MCF 10A (cell line): ENCODE measurements around the gene SPOCK1. TPM values are rescaled to one million over a fixed set of nuclear protein-coding genes. Genes with fewer than 3 reads are reported as not detected.

Experiments used
- BruUV-seq: library from RNA; stranded (reverse); fragments of 400-500 nt; replicated peaks from 2 replicates; lab custom pipeline; 2021; lab: Mats Ljungman, UMichigan
- CTCF ChIA-PET: fragments of 300-600 bp; sonication (Branson Sonifier 250); formaldehyde crosslinking; extraction: SDS; loops from one replicate; lab custom pipeline; 2021; ENCODE audit warnings: antibody characterized with exemption, inconsistent platforms; lab: Yijun Ruan, JAX
- POLR2A ChIA-PET: fragments of 300-600, 350-650 bp; sonication (Branson Sonifier 250); formaldehyde crosslinking; extraction: SDS; loops from one replicate; lab custom pipeline; 2020; ENCODE audit warnings: antibody characterized with exemption, inconsistent platforms; lab: Yijun Ruan, JAX
- DNase-seq: peaks from one replicate; pipeline ENCODE4 v3.0.0-alpha.2; 2018; ENCODE audit not compliant: unreplicated experiment
- H3K27ac Mint-ChIP-seq: one replicate; pipeline ENCODE4 v1.8.0; 2022; ENCODE audit warnings: mild to moderate bottlenecking, low read depth, mixed read lengths; ENCODE audit not compliant: unreplicated experiment
- H3K27me3 Mint-ChIP-seq: one replicate; pipeline ENCODE4 v1.8.0; 2022; ENCODE audit warnings: mixed read lengths; ENCODE audit not compliant: insufficient read depth, unreplicated experiment
- H3K36me3 Mint-ChIP-seq: one replicate; pipeline ENCODE4 v1.8.0; 2022; ENCODE audit warnings: mild to moderate bottlenecking, moderate library complexity, mixed read lengths; ENCODE audit not compliant: insufficient read depth, unreplicated experiment
- H3K4me1 Mint-ChIP-seq: one replicate; pipeline ENCODE4 v1.8.0; 2022; ENCODE audit warnings: mixed read lengths; ENCODE audit not compliant: insufficient read depth, unreplicated experiment
- H3K4me3 Mint-ChIP-seq: one replicate; pipeline ENCODE4 v1.8.0; 2022; ENCODE audit warnings: mild to moderate bottlenecking, moderate library complexity, mixed read lengths; ENCODE audit not compliant: unreplicated experiment
- H3K9me3 Mint-ChIP-seq: one replicate; pipeline ENCODE4 v1.8.0; 2022; ENCODE audit warnings: mixed read lengths; ENCODE audit not compliant: unreplicated experiment
- intact Hi-C: fragments of 100-400 bp; cut with micrococcal nuclease; formaldehyde crosslinking; loops from 2 replicates; pipeline ENCODE4 v1.14.1; 2022
- total RNA-seq: library from RNA; stranded (reverse); gene quantifications from 2 replicates; pipeline ENCODE4 v1.2.3, GENCODE V29; 2022
- TF ChIP-seq, protein P1 (sequence below): fragments of 200-600 bp; IDR thresholded peaks from one replicate; pipeline ENCODE4 v1.8.0; 2022; ENCODE audit warnings: antibody characterized with exemption, mild to moderate bottlenecking; ENCODE audit not compliant: unreplicated experiment

The SPOCK1 gene
- total RNA-seq, 1 experiment from 2014 or later, result 34.3 TPM

DNA sequence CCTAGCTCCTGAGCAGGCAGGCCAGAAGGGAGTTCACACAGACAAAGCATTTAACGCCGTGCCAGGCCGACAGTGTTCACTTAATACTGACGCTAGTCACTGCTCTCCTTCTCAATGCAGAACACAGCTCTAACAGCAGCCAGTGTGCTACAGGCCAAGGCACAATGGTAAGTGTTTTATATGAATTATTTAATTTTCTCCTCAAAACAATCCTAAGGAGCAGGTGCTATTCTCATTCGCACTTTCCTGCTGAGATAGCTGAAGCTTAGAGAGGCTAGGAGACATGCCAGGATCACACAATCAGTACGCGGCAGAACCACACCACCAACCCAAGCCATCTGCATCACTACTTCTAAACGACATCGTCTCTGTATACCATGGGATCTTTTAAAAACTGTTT, 170.7 kb downstream of the SPOCK1 start:
- no peaks in the 10 kb centered on the region for H3K27me3 Mint-ChIP-seq
- CTCF ChIA-PET, result interaction anchor here (0.6 to 7.2 kb wide), 3 partner anchors 10 to 1006 kb away, joined by 3 to 74 read pairs (median 41); no protein-coding TSS in a partner anchor

DNA sequence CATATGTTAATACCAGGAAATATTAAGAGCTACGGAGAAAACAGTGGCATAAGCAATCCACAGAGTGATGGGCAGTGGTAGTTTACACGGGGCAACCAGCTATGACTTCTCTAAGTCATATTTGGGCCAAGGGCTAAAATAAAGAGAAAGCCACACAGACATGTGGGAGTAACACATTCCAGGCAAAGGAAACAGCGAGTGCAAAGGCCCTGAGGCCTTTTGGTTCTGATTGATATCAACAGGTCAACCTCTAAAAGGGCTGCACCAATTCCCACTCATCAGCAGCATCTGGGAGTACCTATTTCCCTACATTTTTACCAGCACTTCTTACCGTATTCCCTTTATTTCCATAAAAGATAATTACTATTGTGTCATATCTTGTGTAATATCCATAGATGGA, 173.4 kb downstream of the SPOCK1 start:
- no peaks in the 10 kb centered on the region for H3K27me3 Mint-ChIP-seq
- intact Hi-C loops, result no loop called here
- no peak for DNase-seq

More for the DNA sequence above, 170.7 kb downstream of the SPOCK1 start:
- no peaks in the 10 kb centered on the region for H3K36me3 Mint-ChIP-seq
- BruUV-seq, result no TSS peak
- no peaks in the 10 kb centered on the region for H3K4me1 Mint-ChIP-seq
- POLR2A ChIA-PET, result no interaction called here
- no peak overlapping the region for H3K27ac Mint-ChIP-seq
- intact Hi-C loops, result no loop called here
- H3K4me3 Mint-ChIP-seq, result no peak overlapping the region
- DNase-seq, result no peak
- TF ChIP-seq, protein P1, sequence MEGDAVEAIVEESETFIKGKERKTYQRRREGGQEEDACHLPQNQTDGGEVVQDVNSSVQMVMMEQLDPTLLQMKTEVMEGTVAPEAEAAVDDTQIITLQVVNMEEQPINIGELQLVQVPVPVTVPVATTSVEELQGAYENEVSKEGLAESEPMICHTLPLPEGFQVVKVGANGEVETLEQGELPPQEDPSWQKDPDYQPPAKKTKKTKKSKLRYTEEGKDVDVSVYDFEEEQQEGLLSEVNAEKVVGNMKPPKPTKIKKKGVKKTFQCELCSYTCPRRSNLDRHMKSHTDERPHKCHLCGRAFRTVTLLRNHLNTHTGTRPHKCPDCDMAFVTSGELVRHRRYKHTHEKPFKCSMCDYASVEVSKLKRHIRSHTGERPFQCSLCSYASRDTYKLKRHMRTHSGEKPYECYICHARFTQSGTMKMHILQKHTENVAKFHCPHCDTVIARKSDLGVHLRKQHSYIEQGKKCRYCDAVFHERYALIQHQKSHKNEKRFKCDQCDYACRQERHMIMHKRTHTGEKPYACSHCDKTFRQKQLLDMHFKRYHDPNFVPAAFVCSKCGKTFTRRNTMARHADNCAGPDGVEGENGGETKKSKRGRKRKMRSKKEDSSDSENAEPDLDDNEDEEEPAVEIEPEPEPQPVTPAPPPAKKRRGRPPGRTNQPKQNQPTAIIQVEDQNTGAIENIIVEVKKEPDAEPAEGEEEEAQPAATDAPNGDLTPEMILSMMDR, result no peak
- H3K9me3 Mint-ChIP-seq, result no peaks in the 10 kb centered on the region

DNA sequence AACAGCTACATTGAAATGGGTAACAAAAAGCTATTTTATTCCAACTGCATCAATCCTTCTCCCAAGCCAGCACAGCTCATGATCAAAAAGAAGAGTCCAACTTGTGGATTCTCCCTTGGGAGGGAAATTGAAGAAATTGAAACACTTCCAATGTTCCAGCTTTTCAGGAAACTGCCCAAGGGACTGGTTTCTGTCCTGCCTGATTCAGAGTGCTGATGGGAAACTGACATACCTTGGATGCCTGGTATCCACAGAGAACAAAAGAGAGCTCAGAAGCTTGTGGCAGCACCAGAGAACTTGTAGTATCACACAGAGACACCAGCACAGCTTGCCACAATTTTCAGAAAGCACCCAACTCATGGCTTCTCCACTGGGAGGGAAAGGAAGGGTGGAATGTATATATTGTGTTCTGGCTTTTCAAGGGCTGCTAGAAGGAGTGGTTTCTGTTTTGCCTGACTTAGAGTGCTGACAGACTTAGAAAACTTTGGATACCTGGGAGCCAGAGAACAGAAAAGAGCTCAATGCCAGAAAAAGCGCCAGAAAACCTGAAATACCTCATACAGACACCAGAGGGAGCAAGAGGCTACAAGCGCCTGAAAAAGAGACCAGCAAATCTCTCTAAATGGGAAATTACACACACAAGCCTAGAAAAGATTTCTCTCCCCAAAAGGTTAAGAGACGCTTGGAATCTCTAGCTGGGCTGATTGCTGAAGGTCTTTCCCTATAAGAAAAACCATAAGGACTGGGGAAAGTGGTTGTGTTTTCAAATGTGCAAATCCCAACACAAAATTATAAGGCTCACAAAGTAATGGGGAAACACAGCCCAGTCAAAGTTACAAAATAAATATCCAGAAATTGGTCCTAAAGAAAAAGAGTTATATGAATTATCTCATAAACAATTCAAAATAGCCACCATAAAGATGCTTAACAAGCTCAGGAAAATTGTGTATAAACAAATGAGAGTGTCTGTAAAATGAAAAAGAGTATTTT, 178.8 kb downstream of the SPOCK1 start:
- Mint-ChIP-seq H3K27ac (peak overlapping the region; percentile 32), H3K36me3 (no peaks in the 10 kb centered on the region), H3K4me3 (no peak overlapping the region), H3K9me3 (no peaks in the 10 kb centered on the region), H3K4me1 (peaks cover 11% of the 10 kb centered on the region), H3K27me3 (no peaks in the 10 kb centered on the region)
- BruUV-seq, result no TSS peak
- peak; percentile 78 for DNase-seq
- intact Hi-C loops, result loop anchor here (1.0 to 5.0 kb wide), 6 partner anchors 24 to 518 kb away; partner anchors contain the start of gene SPOCK1
- ChIA-PET POLR2A (interaction anchor here (0.6 to 1.4 kb wide), 6 partner anchors 10 to 241 kb away, joined by 3 to 12 read pairs (median 4); partner anchors contain the start of gene SPOCK1), CTCF (interaction anchor here (0.5 to 10.7 kb wide), 133 partner anchors 8 to 1768 kb away, joined by 3 to 238 read pairs (median 5); partner anchors contain the start of gene SPOCK1)
- TF ChIP-seq, protein P1, result peak; percentile 93

More for the DNA sequence above, 173.4 kb downstream of the SPOCK1 start:
- no peaks in the 10 kb centered on the region for H3K9me3 Mint-ChIP-seq
- TF ChIP-seq, protein P1, result no peak
- no peaks in the 10 kb centered on the region for H3K4me1 Mint-ChIP-seq
- H3K4me3 Mint-ChIP-seq, result no peak overlapping the region
- POLR2A ChIA-PET, result interaction anchor here (0.5 to 1.2 kb wide), 3 partner anchors 15 to 191 kb away, joined by 3 read pairs; no protein-coding TSS in a partner anchor
- CTCF ChIA-PET, result interaction anchor here (1.1 to 7.2 kb wide), 5 partner anchors 7 to 808 kb away, joined by 3 to 74 read pairs (median 3); partner anchors contain the start of gene SPOCK1
- no peak overlapping the region for H3K27ac Mint-ChIP-seq
- H3K36me3 Mint-ChIP-seq, result no peaks in the 10 kb centered on the region
- no TSS peak for BruUV-seq

DNA sequence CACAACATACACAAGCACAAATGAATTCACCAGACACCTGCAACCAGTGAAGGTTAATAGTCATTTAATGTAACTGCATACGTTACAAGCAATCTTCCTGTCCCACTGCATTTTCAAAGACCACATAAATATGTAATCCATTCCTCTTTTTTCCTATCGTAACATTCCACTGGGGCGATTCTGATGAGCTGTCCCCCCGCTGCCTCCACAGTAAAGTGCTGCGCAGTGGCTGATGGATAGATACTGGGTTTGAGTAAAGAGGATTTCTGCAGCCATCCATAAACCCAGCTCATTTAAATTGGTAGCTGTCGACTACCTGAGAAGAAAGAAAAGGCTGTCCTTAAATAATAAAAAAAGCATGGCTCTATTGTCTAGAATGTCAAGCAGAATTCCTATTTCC, 181.1 kb downstream of the SPOCK1 start:
- POLR2A ChIA-PET, result no interaction called here
- intact Hi-C loops, result loop anchor here (10.0 kb wide), 1 partner anchor 243 kb away; no protein-coding TSS in a partner anchor
- H3K4me3 Mint-ChIP-seq, result no peak overlapping the region
- H3K27me3 Mint-ChIP-seq, result no peaks in the 10 kb centered on the region
- BruUV-seq, result no TSS peak
- TF ChIP-seq, protein P1, result no peak
- no peaks in the 10 kb centered on the region for H3K36me3 Mint-ChIP-seq
- no peaks in the 10 kb centered on the region for H3K9me3 Mint-ChIP-seq
- DNase-seq, result no peak
- H3K4me1 Mint-ChIP-seq, result peaks cover 11% of the 10 kb centered on the region
- H3K27ac Mint-ChIP-seq, result no peak overlapping the region
- CTCF ChIA-PET, result interaction anchor here (0.6 to 10.7 kb wide), 12 partner anchors 8 to 515 kb away, joined by 3 to 238 read pairs (median 42); partner anchors contain the start of gene SPOCK1
